ENCODE results near the gene C11orf68. TPM values are rescaled to one million over a fixed set of nuclear protein-coding genes. Genes with fewer than 3 reads are reported as not detected.

Gene C11orf68
- total RNA-seq, 2 experiments from 2014 or later: 10.7 to 28.1 TPM

DNA sequence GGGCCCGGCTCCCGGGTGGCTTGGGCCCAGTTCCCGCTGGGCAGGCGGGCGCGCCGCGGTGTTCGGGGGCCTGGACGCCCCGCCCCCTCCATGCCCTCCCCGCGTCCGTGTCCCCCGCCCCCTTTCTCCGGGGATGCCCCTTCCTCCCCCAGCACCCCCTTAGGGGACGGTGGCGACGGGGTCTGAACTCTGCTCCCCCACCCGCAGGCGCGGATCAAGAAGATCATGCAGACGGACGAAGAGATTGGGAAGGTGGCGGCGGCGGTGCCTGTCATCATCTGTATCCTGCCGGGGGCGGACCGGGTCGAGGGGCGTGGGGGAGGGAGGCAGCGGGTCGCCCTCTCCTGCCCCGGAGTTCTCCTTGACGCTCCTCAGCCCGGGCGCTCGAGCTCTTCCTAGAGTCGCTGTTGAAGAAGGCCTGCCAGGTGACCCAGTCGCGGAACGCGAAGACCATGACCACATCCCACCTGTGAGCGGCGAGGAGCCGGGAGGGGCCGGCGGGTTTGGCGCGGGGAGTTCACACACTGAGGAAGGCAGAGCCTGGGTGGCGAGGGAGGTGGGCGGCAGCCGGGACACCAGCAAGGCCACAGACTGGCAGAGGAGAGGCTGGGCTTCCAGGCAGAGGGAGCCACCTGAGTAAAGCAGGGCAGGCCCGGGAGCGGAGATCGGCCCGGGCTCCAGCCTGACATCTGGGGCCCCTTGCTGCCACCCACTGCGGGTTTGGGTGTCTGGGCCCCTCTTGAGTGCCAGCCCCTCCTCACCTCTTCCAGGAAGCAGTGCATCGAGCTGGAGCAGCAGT, 910 bp upstream of the C11orf68 start:
- BruUV-seq (replicated peaks): no TSS peak
- peaks cover 22% of the 10 kb centered on the region for H3K4me1 ChIP-seq (ENCODE audit: insufficient read depth, low read length, poor library complexity, severe bottlenecking)
- DNase-seq (ENCODE audit: low spot score): peak; percentile 59
- H3K27ac ChIP-seq (ENCODE audit: low read depth, low read length, poor library complexity, severe bottlenecking): peak overlapping the region; percentile 29
- H3K4me3 ChIP-seq (ENCODE audit: low read depth, low read length, poor library complexity, severe bottlenecking): peak overlapping the region; percentile 76
- no peaks in the 10 kb centered on the region for H3K9me3 ChIP-seq (ENCODE audit: low read length)
- H3K4me2 ChIP-seq (ENCODE audit: low read length): peak overlapping the region; percentile 94
- H4K20me1 ChIP-seq (ENCODE audit: insufficient read depth, low read length): no peaks in the 10 kb centered on the region
- POLR2A ChIA-PET: no interaction called here
- H3K36me3 ChIP-seq (ENCODE audit: insufficient read depth, low read length): peaks cover 8% of the 10 kb centered on the region; the same call in 1 of the 2 replicates
- no peaks in the 10 kb centered on the region for H3K9me2 ChIP-seq (ENCODE audit: insufficient read depth, low read length)
- H3K79me2 ChIP-seq (ENCODE audit: insufficient read depth, low read depth, low read length): peaks cover 11% of the 10 kb centered on the region; the same call in 1 of the 2 replicates
- intact Hi-C loops (cut with micrococcal nuclease; ENCODE audit: unreplicated experiment): loop anchor here (1.0 to 2.0 kb wide), 4 partner anchors 19 to 83 kb away; partner anchors contain the start of genes BANF1, CCDC85B, CFL1 and EIF1AD
- peak overlapping the region; percentile 33 for H2AFZ ChIP-seq (ENCODE audit: low read length)
- TF ChIP-seq EZH2phosphoT487 (IDR thresholded peaks at IDR 0.05; ENCODE audit: borderline replicate concordance, low read depth, low read length): no peak
- TF ChIP-seq, protein P1, sequence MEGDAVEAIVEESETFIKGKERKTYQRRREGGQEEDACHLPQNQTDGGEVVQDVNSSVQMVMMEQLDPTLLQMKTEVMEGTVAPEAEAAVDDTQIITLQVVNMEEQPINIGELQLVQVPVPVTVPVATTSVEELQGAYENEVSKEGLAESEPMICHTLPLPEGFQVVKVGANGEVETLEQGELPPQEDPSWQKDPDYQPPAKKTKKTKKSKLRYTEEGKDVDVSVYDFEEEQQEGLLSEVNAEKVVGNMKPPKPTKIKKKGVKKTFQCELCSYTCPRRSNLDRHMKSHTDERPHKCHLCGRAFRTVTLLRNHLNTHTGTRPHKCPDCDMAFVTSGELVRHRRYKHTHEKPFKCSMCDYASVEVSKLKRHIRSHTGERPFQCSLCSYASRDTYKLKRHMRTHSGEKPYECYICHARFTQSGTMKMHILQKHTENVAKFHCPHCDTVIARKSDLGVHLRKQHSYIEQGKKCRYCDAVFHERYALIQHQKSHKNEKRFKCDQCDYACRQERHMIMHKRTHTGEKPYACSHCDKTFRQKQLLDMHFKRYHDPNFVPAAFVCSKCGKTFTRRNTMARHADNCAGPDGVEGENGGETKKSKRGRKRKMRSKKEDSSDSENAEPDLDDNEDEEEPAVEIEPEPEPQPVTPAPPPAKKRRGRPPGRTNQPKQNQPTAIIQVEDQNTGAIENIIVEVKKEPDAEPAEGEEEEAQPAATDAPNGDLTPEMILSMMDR (conservative IDR thresholded peaks at IDR 0.05; ENCODE audit: low read length): no peak
- CTCF ChIA-PET (ENCODE audit: unreplicated experiment): no interaction called here

DNA sequence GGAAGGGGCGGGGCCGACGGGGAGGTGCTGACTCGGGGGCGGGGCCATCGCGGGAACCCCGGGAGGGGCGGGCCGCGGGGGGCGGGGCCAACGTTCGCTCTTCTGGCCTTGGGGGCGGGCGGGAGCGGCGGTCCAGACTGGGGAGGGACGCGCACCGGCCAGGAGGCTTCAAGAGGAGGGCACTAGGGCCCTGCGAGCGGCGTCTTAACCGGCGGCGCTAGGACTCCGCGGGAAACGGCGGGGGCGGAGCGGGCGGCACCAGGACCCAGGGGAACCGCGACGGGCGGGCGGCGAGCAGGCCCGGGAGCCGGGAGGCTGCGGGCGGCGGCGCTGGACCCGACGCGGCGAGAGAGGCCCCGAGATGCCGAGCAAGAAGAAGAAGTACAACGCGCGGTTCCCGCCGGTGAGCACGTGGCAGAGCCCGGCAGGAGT, 295 bp upstream of the C11orf68 start, which contains the start of gene DRAP1:
DRAP1 (plus strand) TSS at position 286 of the 432 bp plus-strand sequence; CDS start at position 362, 76 bp downstream.
- peak; percentile 99 for DNase-seq (ENCODE audit: low spot score)
- H3K9me2 ChIP-seq (ENCODE audit: insufficient read depth, low read length): no peaks in the 10 kb centered on the region
- BruUV-seq (replicated peaks): no TSS peak
- H3K9me3 ChIP-seq (ENCODE audit: low read length): no peaks in the 10 kb centered on the region
- H4K20me1 ChIP-seq (ENCODE audit: insufficient read depth, low read length): no peaks in the 10 kb centered on the region
- H3K4me2 ChIP-seq (ENCODE audit: low read length): peak within 1 kb of the TSS; percentile 94
- peaks cover 22% of the 10 kb centered on the region for H3K4me1 ChIP-seq (ENCODE audit: insufficient read depth, low read length, poor library complexity, severe bottlenecking)
- peaks cover 11% of the 10 kb centered on the region; the same call in 1 of the 2 replicates for H3K79me2 ChIP-seq (ENCODE audit: insufficient read depth, low read depth, low read length)
- TF ChIP-seq, protein P1 (conservative IDR thresholded peaks at IDR 0.05; ENCODE audit: low read length): no peak
- TF ChIP-seq EZH2phosphoT487 (IDR thresholded peaks at IDR 0.05; ENCODE audit: borderline replicate concordance, low read depth, low read length): no peak
- H3K4me3 ChIP-seq (ENCODE audit: low read depth, low read length, poor library complexity, severe bottlenecking): peak within 1 kb of the TSS; percentile 85
- peaks cover 8% of the 10 kb centered on the region; the same call in 1 of the 2 replicates for H3K36me3 ChIP-seq (ENCODE audit: insufficient read depth, low read length)
- intact Hi-C loops (cut with micrococcal nuclease; ENCODE audit: unreplicated experiment): loop anchor here (1.0 to 2.0 kb wide), 4 partner anchors 18 to 83 kb away; partner anchors contain the start of genes BANF1, CCDC85B, CFL1 and EIF1AD
- peak within 1 kb of the TSS; percentile 54 for H3K27ac ChIP-seq (ENCODE audit: low read depth, low read length, poor library complexity, severe bottlenecking)
- peak within 1 kb of the TSS; percentile 33 for H2AFZ ChIP-seq (ENCODE audit: low read length)
- POLR2A ChIA-PET: no interaction called here
- CTCF ChIA-PET (ENCODE audit: unreplicated experiment): no interaction called here
